ENCODE results near the gene NFKBIL1. TPM values are rescaled to one million over a fixed set of nuclear protein-coding genes. Genes with fewer than 3 reads are reported as not detected.
A peak's percentile ranks its signal among the peaks of the same experiment; 100 is the strongest.

The NFKBIL1 gene
- total and polyA plus RNA-seq, 10 of the 15 experiments (the other 5 are each of a cell fraction or from before 2014, with no cell fraction given), result 0.19 to 15.1 (median 7.0) TPM

- TF ChIP-seq HSF1 (IDR thresholded peaks at IDR 0.05; ENCODE audit: low read depth, low read length), result 0 out of 2 replicates have a peak, but pooled peaks have one; percentile 53
- 0 out of 2 replicates have a peak, but pooled peaks have one; percentile 35 for TF ChIP-seq MTA2 (IDR thresholded peaks at IDR 0.05; ENCODE audit: low read depth)
- TF ChIP-seq HDAC2 (IDR thresholded peaks at IDR 0.05), result no peak
- peak; percentile 49; the same call in 1 of the 2 replicates for TF ChIP-seq NKRF (conservative IDR thresholded peaks at IDR 0.05)
- peak; percentile 69; the same call in 1 of the 2 replicates for TF ChIP-seq YBX1 (IDR thresholded peaks at IDR 0.05)
- TF ChIP-seq SMC3 (IDR thresholded peaks at IDR 0.05; ENCODE audit: borderline replicate concordance, low read length), result 0 out of 2 replicates have a peak, but pooled peaks have one; percentile 29
- TF ChIP-seq NFIC (IDR thresholded peaks at IDR 0.05; ENCODE audit: low read depth, low read length), result peak; percentile 13; the same call in 1 of the 2 replicates
- no peak for TF ChIP-seq SUZ12 (IDR thresholded peaks at IDR 0.05; ENCODE audit: unreplicated experiment)
- peak in 1 of 2 experiments; percentile 81; a peak in 2 of 4 replicates for TF ChIP-seq SRF (IDR thresholded peaks at IDR 0.05; ENCODE audit: low read depth in 2 of 2, low read length in 2 of 2)
- TF ChIP-seq REST (IDR thresholded peaks at IDR 0.05; ENCODE audit: low read depth, low read length), result no peak
- TF ChIP-seq BCL3 (IDR thresholded peaks at IDR 0.05; ENCODE audit: borderline replicate concordance, insufficient read depth, low read depth, low read length, poor library complexity, severe bottlenecking), result no peak
- no peak for TF ChIP-seq SUPT20H (IDR thresholded peaks at IDR 0.05; ENCODE audit: borderline replicate concordance, control insufficient read depth, low read depth, low read length)
- no peak for TF ChIP-seq KAT2A (conservative IDR thresholded peaks at IDR 0.05; ENCODE audit: control insufficient read depth, low read depth, low read length)
- peak; percentile 53; the same call in 1 of the 2 replicates for TF ChIP-seq TBL1XR1 (IDR thresholded peaks at IDR 0.05; ENCODE audit: low read depth, low read length)
- peak; percentile 83 for TF ChIP-seq E2F8 (IDR thresholded peaks at IDR 0.05; ENCODE audit: low read depth, partially characterized antibody)
- no peak for TF ChIP-seq RELA (IDR thresholded peaks at IDR 0.05; ENCODE audit: borderline replicate concordance, partially characterized antibody)
Measured at GRCh38 chr6:31546958-31547726, at the start of gene NFKBIL1 (continued).
